Endothelial cell (in vitro differentiated cells): ENCODE measurements around the gene LUC7L. TPM values are rescaled to one million over a fixed set of nuclear protein-coding genes. Genes with fewer than 3 reads are reported as not detected.

Source experiments
- DNase-seq: peaks from one replicate; pipeline ENCODE4 v3.0.0; 2021; ENCODE audit warnings: low spot score
- H3K27ac Mint-ChIP-seq: one replicate; pipeline ENCODE4 v1.8.0; 2021; ENCODE audit warnings: mixed read lengths, inconsistent platforms; ENCODE audit not compliant: unreplicated experiment
- H3K27me3 Mint-ChIP-seq: one replicate; pipeline ENCODE4 v1.8.0; 2021; ENCODE audit warnings: mild to moderate bottlenecking, moderate library complexity, mixed read lengths, inconsistent platforms; ENCODE audit not compliant: unreplicated experiment
- H3K36me3 Mint-ChIP-seq: one replicate; pipeline ENCODE4 v1.8.0; 2021; ENCODE audit warnings: mild to moderate bottlenecking, low read depth, mixed read lengths, inconsistent platforms; ENCODE audit not compliant: unreplicated experiment
- H3K4me1 Mint-ChIP-seq: one replicate; pipeline ENCODE4 v1.8.0; 2021; ENCODE audit warnings: mild to moderate bottlenecking, mixed read lengths, inconsistent platforms; ENCODE audit not compliant: unreplicated experiment
- H3K4me3 Mint-ChIP-seq: one replicate; pipeline ENCODE4 v1.8.0; 2021; ENCODE audit warnings: mild to moderate bottlenecking, mixed read lengths, inconsistent platforms; ENCODE audit not compliant: unreplicated experiment
- H3K9me3 Mint-ChIP-seq: one replicate; pipeline ENCODE4 v1.8.0; 2021; ENCODE audit warnings: mixed read lengths, inconsistent platforms; ENCODE audit not compliant: unreplicated experiment
- CTCF ChIP-seq: fragments of 200-600 bp; sonication (generic); IDR thresholded peaks from one replicate; pipeline ENCODE4 v1.5.0; 2021; ENCODE audit warnings: antibody characterized with exemption; ENCODE audit not compliant: unreplicated experiment
- total RNA-seq: library from RNA; stranded (reverse); fragmentation: NEBNext Ultra II Directional; extraction: Animal tissue kit (Norgen Biotek cat#: 25700); gene quantifications from one replicate; pipeline ENCODE4 v1.2.1, GENCODE V29; 2021; ENCODE audit not compliant: unreplicated experiment

The LUC7L gene
- total RNA-seq, 1 donor from 2014 or later, result 92.2 TPM

- Mint-ChIP-seq H3K27me3 (peaks cover 2% of the 10 kb centered on the region), H3K4me1 (no peaks in the 10 kb centered on the region), H3K4me3 (no peak overlapping the region), H3K36me3 (peaks cover 22% of the 10 kb centered on the region), H3K9me3 (no peaks in the 10 kb centered on the region), H3K27ac (no peak overlapping the region)
- no peak for TF ChIP-seq CTCF
- DNase-seq, result no peak
Measured at GRCh38 chr16:203246-203645, 26.0 kb downstream of the LUC7L start.

- Mint-ChIP-seq H3K4me3 (no peak overlapping the region), H3K27ac (no peak overlapping the region), H3K36me3 (peaks cover 17% of the 10 kb centered on the region), H3K4me1 (no peaks in the 10 kb centered on the region), H3K27me3 (peaks cover 2% of the 10 kb centered on the region), H3K9me3 (no peaks in the 10 kb centered on the region)
- no peak for DNase-seq
- no peak for TF ChIP-seq CTCF
Measured at GRCh38 chr16:200388-200787, 28.9 kb downstream of the LUC7L start.

- peaks cover 49% of the 10 kb centered on the region for H3K36me3 Mint-ChIP-seq
- TF ChIP-seq CTCF, result no peak
- no peaks in the 10 kb centered on the region for H3K9me3 Mint-ChIP-seq
- DNase-seq, result no peak
- H3K27ac Mint-ChIP-seq, result no peak overlapping the region
- peaks cover 8% of the 10 kb centered on the region for H3K4me1 Mint-ChIP-seq
- no peaks in the 10 kb centered on the region for H3K27me3 Mint-ChIP-seq
- H3K4me3 Mint-ChIP-seq, result no peak overlapping the region
Measured at GRCh38 chr16:194516-194915, 34.7 kb downstream of the LUC7L start.

- H3K36me3 Mint-ChIP-seq, result peaks cover 55% of the 10 kb centered on the region
- H3K27ac Mint-ChIP-seq, result no peak overlapping the region
- H3K27me3 Mint-ChIP-seq, result no peaks in the 10 kb centered on the region
- H3K4me3 Mint-ChIP-seq, result no peak overlapping the region
- H3K4me1 Mint-ChIP-seq, result peaks cover 8% of the 10 kb centered on the region
- H3K9me3 Mint-ChIP-seq, result no peaks in the 10 kb centered on the region
- no peak for TF ChIP-seq CTCF
- DNase-seq, result no peak
Measured at GRCh38 chr16:193441-193840, 35.8 kb downstream of the LUC7L start.

- Mint-ChIP-seq H3K4me1 (peaks cover 8% of the 10 kb centered on the region), H3K27me3 (no peaks in the 10 kb centered on the region), H3K36me3 (peaks cover 54% of the 10 kb centered on the region), H3K9me3 (no peaks in the 10 kb centered on the region), H3K4me3 (no peak overlapping the region), H3K27ac (no peak overlapping the region)
- no peak for TF ChIP-seq CTCF
- no peak for DNase-seq
Measured at GRCh38 chr16:192686-193085, 36.6 kb downstream of the LUC7L start.
